BJ (cell line): ENCODE data around the gene RNF39. TPM values are rescaled to one million over a fixed set of nuclear protein-coding genes. Genes with fewer than 3 reads are reported as not detected.

Source experiments
- CTCF ChIA-PET: fragments of 350-600 bp; formaldehyde crosslinking; extraction: SDS; loops from one replicate; lab custom pipeline; 2021; ENCODE audit warnings: antibody characterized with exemption, inconsistent platforms; lab: Yijun Ruan, JAX
- POLR2A ChIA-PET: fragments of 300-600 bp; sonication (Branson Sonifier 250); formaldehyde crosslinking; extraction: SDS; loops from one replicate; lab custom pipeline; 2021; ENCODE audit warnings: antibody characterized with exemption; lab: Charles Lee
- DNase-seq: peaks from one replicate; pipeline ENCODE4 v3.0.0-alpha.2; 2011; ENCODE audit warnings: low read depth
- H3K27me3 ChIP-seq: 2 replicates; pipeline ENCODE4 v1.6.0; 2011; ENCODE audit warnings: low read length; ENCODE audit not compliant: control insufficient read depth, insufficient read depth
- H3K36me3 ChIP-seq: 2 replicates; pipeline ENCODE4 v1.5.1; 2011; ENCODE audit warnings: low read length; ENCODE audit not compliant: control insufficient read depth, insufficient read depth
- H3K4me3 ChIP-seq: 2 replicates; pipeline ENCODE4 v1.5.1; 2011; ENCODE audit warnings: low read depth, mild to moderate bottlenecking, control low read depth, low read length
- CTCF ChIP-seq: IDR thresholded peaks from 2 replicates; pipeline ENCODE4 v1.5.1; 2011; ENCODE audit warnings: low read depth, mild to moderate bottlenecking, control low read depth, inconsistent platforms, low read length, moderate library complexity; ENCODE audit not compliant: insufficient read depth
- polyA plus RNA-seq: library from polyadenylated mRNA; depleted of rRNA; stranded (reverse); fragments of >200 nt; gene quantifications from 2 replicates; pipeline ENCODE4 v1.2.3, GENCODE V29; 2011

RNF39 gene
- polyA plus RNA-seq, 1 experiment, result not detected

- Histone ChIP-seq H3K36me3 (peaks cover 5% of the 10 kb centered on the region), H3K27me3 (no peaks in the 10 kb centered on the region), H3K4me3 (peak overlapping the region; percentile 89)
- CTCF ChIA-PET, result interaction anchor here (0.9 kb wide), 1 partner anchor 10 kb away, joined by 3 read pairs; no protein-coding TSS in a partner anchor
- DNase-seq, result no peak
- POLR2A ChIA-PET, result interaction anchor here (1.0 kb wide), 1 partner anchor 179 kb away, joined by 4 read pairs; no protein-coding TSS in a partner anchor
- no peak for TF ChIP-seq CTCF
Measured at GRCh38 chr6:30066082-30066481, 9.5 kb downstream of the RNF39 start.

GRCh38 chr6:30063315-30063714 is 12.3 kb downstream of the RNF39 start:
- H3K27me3 ChIP-seq, result no peaks in the 10 kb centered on the region
- TF ChIP-seq CTCF, result no peak
- ChIA-PET CTCF (no interaction called here), POLR2A (no interaction called here)
- no peak for DNase-seq
- no peak overlapping the region for H3K4me3 ChIP-seq
- H3K36me3 ChIP-seq, result no peaks in the 10 kb centered on the region

- Histone ChIP-seq H3K4me3 (no peak overlapping the region), H3K27me3 (no peaks in the 10 kb centered on the region), H3K36me3 (no peaks in the 10 kb centered on the region)
- CTCF ChIA-PET, result interaction anchor here (1.2 to 1.8 kb wide), 2 partner anchors 10 to 68 kb away, joined by 5 read pairs; no protein-coding TSS in a partner anchor
- no peak for DNase-seq
- TF ChIP-seq CTCF, result no peak
- POLR2A ChIA-PET, result no interaction called here
Measured at GRCh38 chr6:30062471-30063178, 12.9 kb downstream of the RNF39 start.

GRCh38 chr6:30061858-30062458 is 13.6 kb downstream of the RNF39 start:
- DNase-seq, result no peak
- TF ChIP-seq CTCF, result no peak
- Histone ChIP-seq H3K4me3 (peak overlapping the region; percentile 65), H3K36me3 (0 out of 2 replicates have a peak, but pooled peaks cover 1% of the 10 kb centered on the region), H3K27me3 (no peaks in the 10 kb centered on the region)
- ChIA-PET CTCF (interaction anchor here (1.1 to 1.8 kb wide), 3 partner anchors 10 to 69 kb away, joined by 3 to 5 read pairs (median 5); no protein-coding TSS in a partner anchor), POLR2A (no interaction called here)
